CD4-positive, alpha-beta T cell treated with Interleukin-6 for 4 hours (primary cell): ENCODE measurements around the gene TGM3.

Experiments
- DNase-seq: peaks from one replicate; pipeline ENCODE4 v3.0.0-alpha.2; 2020; ENCODE audit warnings: mixed read lengths

The TGM3 gene

GRCh38 chr20:2382833-2383232 is 87.0 kb downstream of the TGM3 start:
- DNase-seq: no peak

GRCh38 chr20:2385026-2385425 is 89.2 kb downstream of the TGM3 start:
- DNase-seq: no peak

GRCh38 chr20:2385496-2385895 is 89.7 kb downstream of the TGM3 start:
- no peak for DNase-seq

- no peak for DNase-seq
Measured at GRCh38 chr20:2386516-2387179, 90.8 kb downstream of the TGM3 start.

- peak; percentile 28 for DNase-seq
Measured at GRCh38 chr20:2387180-2387577, 91.4 kb downstream of the TGM3 start.

GRCh38 chr20:2387580-2387979 is 91.8 kb downstream of the TGM3 start:
- DNase-seq: no peak
